NT2/D1 (cell line): ENCODE measurements around the gene RAB40C.

ENCODE experiments used
- SUZ12 ChIP-seq: IDR thresholded peaks from 2 replicates; pipeline ENCODE4 v1.6.1; 2011; ENCODE audit not compliant: insufficient read length, insufficient read depth; ENCODE audit errors: extremely low read depth
- YY1 ChIP-seq: IDR thresholded peaks from 2 replicates; pipeline ENCODE4 v1.6.1; 2011; ENCODE audit not compliant: insufficient read length, insufficient read depth

GRCh38 chr16:595942-596735 is 6.3 kb downstream of the RAB40C start:
- TF ChIP-seq SUZ12 (no peak), YY1 (no peak)
